ENCODE measurements around the gene DAB1.

The DAB1 gene

GRCh38 chr1:57208741-57209302, 215.0 kb downstream of the DAB1 start:
- DNase-seq = no peak

DNA sequence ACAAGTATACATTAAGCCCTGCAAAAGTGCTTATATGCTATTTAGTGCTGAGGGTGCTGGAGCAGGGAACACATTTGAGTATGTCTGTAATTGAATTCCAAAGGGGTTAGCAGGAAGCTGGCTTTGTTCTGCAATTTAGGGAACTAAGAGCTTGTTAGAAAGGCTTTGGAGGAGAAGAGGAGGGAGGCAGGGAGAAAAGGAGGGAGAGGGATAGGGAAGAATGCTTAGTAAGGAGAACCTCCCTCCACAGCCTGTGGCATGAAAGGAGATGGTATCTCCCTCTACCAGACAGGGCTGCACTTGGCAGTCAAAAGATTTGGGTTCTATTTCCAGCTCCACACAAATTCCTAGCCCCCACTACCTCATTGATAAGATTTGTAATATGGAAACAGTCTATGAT, 217.8 kb downstream of the DAB1 start:
- no peak for DNase-seq

- no peak for DNase-seq
Observed at GRCh38 chr1:57204942-57205787, 218.7 kb downstream of the DAB1 start.

- DNase-seq = no peak
Observed at GRCh38 chr1:57204091-57204490, 219.8 kb downstream of the DAB1 start.

- no peak for DNase-seq
Observed at GRCh38 chr1:57202241-57202640, 221.6 kb downstream of the DAB1 start.

DNA sequence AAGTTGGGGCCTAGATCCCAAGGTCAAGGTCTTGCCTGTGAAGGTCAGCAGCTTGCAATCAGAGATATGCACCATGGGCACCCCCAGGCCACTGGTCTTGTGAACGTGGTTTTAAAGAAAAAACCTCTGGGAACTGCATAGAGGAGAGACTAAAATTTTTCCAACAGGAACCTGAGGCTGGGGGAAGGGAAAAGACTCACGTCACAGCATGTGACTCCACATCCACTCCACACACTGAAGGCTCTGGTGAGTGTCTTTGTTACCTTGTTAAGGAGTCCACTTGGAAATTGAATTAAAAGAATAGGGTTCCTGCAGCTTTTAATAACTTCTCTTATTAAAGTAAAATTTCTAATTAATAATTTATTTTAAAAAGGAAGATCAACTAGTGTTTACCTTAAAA, 224.9 kb downstream of the DAB1 start:
- DNase-seq = no peak

- no peak for DNase-seq
Observed at GRCh38 chr1:57195436-57195941, 228.4 kb downstream of the DAB1 start.

- DNase-seq = no peak
Observed at GRCh38 chr1:57192222-57192621, 231.6 kb downstream of the DAB1 start.

DNA sequence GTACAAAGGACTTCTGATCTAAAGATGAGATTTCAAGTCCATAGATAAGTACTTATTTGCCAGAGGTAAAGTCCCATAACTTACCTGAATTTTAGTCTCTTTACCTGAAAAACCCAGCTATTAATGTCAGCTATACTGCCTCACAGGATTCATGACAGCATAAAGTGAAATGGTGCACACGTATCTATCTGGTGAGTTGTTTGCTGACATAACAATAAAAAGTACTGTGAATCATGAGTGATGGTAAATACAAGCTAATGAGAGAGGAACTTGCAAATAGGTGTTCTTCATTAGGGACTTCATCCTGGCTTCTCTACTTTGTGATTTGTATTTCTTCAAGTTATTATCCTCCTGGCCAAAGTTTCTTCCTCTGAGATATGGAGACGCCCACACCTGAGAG, 233.0 kb downstream of the DAB1 start:
- no peak for DNase-seq

- DNase-seq = no peak
Observed at GRCh38 chr1:57188168-57188567, 235.7 kb downstream of the DAB1 start.

DNA sequence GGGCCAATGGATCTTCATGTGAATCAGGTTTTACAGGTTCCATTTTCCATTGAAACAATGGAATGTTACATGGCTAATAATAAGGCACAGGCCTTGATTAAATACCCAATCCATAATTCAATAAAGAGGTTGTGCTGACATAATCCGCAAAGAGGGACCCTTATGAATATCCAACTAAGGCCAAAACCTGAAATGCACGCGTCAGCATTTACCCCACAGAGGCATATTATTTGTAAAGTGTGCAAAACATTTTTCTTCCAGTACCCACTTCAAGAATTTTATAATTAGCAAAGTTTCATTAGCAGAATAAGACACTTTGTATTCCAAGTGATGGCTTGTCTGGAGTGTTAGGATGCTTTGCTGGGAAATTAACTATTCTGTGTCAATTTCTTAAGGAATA, 237.4 kb downstream of the DAB1 start:
- no peak for DNase-seq

DNA sequence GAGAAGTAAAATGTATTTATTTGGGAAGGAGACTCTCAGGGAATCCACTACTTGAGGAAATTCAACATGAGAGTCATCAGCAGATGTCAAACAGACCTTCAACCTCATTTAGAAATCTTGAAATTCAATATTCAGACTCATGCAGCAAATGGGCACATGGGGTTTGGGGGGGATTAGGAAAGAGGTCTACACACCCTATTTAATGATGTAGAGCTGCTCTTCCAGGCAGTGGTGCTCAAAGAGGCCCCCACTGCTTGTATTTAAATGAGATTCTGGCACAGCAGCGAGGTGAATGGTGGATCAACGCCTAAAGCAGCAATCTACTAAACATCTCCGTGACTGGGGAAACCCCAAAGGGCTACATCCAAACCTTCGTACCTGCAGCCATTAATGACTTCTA, 244.9 kb downstream of the DAB1 start:
- no peak for DNase-seq

DNA sequence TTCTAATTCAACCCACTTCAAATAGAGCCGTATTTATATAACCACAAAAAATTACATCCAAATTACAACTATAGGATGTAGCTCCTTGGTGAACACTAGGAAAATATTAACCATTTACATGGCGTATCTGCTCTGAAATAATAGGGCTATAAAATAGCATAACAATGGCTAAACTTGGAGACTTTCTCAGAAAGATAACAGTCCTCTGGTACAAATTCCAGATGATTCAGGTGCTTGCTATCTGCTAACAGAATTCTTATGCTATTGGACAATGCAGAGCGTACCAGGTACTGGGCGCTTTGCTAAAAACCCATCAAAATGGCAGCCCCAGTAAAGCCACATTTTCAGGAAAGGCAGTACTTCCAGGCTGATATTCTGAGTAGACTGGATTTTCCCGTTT, 248.4 kb downstream of the DAB1 start:
- DNase-seq = no peak

GRCh38 chr1:57172040-57172439, 251.8 kb downstream of the DAB1 start:
- DNase-seq = no peak

GRCh38 chr1:57167997-57168396, 255.9 kb downstream of the DAB1 start:
- no peak for DNase-seq

DNA sequence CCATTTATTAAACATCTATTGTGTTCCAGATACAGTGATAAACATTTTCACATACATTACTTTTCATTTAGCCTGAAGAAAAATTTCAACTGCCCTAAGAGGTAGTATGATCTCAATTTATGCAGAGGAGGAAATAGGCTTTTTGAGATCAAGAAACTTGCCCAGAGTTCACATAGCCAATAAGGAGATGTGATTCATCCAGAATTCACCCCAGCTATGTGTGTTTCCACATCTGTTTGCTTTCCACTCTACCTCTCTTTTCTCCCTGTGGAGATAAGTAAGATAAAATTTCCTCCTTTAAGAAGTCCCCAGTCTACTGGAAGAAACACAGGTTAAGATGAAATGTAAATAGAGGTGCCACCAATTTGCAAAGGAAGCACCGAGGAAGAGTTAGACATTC, 258.3 kb downstream of the DAB1 start:
- DNase-seq = no peak

DNA sequence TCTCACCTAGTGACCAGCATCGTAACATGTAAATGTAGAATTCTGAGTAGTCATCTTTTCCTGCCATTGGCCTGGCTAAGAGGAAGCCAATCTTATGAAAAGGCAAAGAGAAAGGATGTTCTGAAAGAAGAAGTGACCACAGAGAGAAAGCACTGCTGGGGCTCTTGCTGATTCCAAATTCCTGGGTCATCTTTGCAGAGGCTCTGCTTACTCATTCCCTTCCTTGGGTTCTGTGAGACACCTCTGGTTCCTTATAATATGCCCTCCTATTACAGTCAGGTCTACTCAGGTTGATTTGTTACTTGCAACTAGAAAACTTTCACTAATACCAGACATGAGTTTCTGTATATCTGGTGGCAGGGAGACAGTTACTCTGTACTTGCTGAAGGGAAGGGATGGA, 259.3 kb downstream of the DAB1 start:
- no peak for DNase-seq

DNA sequence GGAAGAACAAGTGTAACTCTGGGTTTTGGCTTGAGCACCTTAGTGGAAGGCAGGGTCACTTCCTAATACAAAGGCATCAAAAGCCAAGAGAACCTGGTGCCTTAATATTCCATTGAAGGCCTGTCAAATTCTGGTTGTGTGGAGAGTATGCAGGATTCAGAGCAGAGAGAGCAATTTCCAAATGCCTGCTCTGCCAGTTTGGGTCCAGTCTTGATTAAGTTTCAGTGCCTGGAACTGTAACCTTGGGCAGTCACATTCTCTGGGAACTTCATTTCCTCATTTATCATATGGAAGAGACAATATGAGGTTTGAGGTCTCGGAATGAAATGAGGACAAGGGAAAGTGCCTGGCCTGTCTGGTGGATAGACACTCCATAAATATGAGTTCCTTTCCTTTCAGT, 260.1 kb downstream of the DAB1 start:
- DNase-seq = no peak

GRCh38 chr1:57163325-57163724, 260.5 kb downstream of the DAB1 start:
- DNase-seq = peak; percentile 1 to 10

- DNase-seq = no peak
Observed at GRCh38 chr1:57162607-57163261, 261.1 kb downstream of the DAB1 start.

GRCh38 chr1:57160594-57160993, 263.3 kb downstream of the DAB1 start:
- DNase-seq = no peak

- DNase-seq = no peak
Observed at GRCh38 chr1:57158604-57158998, 265.3 kb downstream of the DAB1 start.

DNA sequence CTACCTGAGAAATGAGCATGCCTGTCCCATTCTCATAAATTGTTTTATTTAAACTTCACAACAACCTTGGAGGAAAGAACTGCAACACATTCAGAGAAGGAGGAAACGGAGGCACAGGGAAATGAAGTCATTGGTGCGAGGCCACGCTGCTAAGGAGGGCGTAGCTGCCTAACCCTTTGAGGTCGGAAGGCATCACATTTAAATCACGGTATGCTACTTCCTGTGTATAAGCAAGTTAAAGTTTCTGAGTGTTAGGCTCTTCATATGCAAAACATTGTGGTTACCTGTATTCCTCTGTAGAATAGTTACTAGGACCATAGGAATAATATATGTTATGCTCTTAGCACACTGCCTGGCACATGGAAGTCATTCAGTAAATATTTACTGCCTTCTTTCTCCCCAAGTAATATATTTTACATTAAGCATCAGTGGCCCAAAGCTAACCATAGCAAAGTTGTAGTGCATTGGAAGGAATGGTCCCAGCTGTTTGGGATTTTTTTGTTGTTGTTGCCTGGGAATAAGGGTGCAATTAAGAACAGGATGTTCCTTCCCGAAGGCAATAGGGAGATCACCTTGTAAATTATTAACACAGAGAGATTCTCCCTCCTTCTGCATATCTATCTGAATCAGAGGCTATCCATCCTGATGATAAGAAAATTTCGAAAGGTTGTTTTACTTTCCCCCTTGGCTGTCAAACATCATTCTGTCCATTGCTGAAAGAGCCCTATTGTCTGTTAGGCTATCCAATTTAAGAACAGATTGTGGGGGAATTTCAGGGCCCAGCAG, 265.8 kb downstream of the DAB1 start:
- DNase-seq = no peak
